ENCODE data around the gene PPP1R16B. TPM values are rescaled to one million over a fixed set of nuclear protein-coding genes. Genes with fewer than 3 reads are reported as not detected.

The PPP1R16B gene
- 1 to 10 TPM; 4.5 to 7.5 (median 6.5) TPM for polyA plus RNA-seq (ENCODE audit: insufficient read length in 4 of 4)

GRCh38 chr20:38805502-38805957 is at the start of gene PPP1R16B:
PPP1R16B (plus strand) TSS chr20:38805697; CDS start chr20:38835926, 30,229 bp downstream.
- no peak for DNase-seq (ENCODE audit: low read depth in 4 of 4, low spot score in 3 of 4)

DNA sequence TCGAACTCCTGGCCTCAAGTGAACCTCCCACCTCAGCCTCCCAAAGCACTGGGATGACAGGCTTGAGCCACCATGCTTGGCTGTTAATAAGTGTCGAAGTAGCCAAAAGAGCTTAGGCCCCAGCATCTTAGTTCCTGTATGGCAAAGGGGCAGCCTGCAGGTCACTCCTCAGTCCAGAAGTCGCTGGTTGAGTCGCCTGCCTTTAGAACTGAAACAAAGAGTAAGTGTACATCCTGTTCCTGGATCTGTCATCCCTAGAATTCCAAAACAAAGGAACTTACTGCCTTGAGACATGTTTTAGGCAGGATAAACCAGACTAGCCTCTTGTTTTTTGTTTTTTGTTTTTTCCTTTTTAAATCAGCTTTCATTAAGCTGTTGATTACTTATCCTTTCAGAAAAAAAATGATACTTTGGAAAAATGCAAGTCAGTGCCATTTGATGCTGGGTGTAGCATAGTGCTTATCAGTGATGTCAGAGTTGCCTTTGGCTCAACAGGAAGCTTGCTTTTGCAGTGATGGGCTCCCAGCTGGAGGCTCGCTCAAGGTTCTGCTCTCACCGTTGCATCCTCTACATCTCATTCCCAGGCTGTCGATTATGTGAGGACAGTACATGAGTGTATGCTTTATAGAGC is 48.2 kb upstream of the PPP1R16B start:
- no peak for DNase-seq (ENCODE audit: low read depth in 4 of 4, low spot score in 3 of 4)

DNA sequence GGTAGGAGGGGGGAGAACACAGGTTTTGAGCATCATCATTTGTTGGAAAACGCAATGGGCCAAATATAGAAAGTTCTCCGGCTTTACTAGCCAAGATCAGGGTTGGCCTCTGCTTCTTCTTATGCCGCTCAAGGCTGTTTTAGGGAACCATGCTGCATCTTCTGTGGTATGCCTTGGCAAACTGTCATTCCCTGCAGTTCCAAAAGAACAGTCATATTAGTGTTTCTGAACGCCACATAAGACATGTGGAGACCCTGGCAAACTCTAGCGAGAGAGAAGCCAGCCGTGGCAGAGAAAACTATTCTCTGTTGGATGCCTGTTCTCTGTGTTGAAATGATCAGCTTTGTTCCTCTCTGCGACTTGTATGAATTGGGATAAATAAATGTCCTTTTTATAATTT is 46.4 kb upstream of the PPP1R16B start:
- DNase-seq (ENCODE audit: low read depth in 4 of 4, low spot score in 3 of 4) = no peak

DNA sequence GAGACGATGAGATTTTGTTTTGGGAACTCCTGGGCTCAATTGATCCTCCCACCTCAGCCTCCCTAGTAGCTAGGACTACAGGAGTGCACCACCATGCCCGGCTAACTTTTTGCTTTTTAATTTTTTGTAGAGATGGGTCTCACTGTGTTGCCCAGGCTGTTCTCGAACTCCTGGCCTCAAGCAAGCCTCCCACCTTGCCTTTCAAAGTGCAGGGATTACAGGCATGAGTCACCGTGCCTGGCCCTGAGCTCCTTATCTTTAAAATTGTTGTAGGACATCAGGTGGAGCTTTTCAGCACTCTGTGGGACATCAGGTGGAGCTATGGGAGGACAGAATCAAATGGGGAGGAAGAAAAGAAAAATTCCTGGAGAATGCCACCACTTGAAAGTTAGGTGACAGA is 44.5 kb upstream of the PPP1R16B start:
- DNase-seq (ENCODE audit: low read depth in 4 of 4, low spot score in 3 of 4) = no peak

DNA sequence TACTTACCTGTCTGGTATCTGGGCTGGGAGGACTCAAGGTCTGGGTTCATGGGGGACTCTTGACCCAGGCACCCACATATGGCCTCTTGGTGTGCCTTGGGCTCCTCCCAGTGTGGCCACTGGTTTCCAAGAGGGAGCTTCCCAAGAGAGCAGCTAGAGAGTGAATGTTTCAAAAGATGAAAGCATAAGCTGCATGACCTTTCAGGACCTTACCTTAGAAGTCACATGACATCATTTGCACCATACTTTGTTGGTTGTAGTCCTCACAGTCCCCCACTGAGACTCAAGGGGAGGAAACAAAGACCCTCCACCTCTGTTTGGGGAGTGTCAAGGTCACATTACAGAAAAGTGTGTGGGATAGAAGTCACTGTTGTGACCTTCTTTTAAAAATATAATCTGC is 43.3 kb upstream of the PPP1R16B start:
- no peak for DNase-seq (ENCODE audit: low read depth in 4 of 4, low spot score in 3 of 4)

DNA sequence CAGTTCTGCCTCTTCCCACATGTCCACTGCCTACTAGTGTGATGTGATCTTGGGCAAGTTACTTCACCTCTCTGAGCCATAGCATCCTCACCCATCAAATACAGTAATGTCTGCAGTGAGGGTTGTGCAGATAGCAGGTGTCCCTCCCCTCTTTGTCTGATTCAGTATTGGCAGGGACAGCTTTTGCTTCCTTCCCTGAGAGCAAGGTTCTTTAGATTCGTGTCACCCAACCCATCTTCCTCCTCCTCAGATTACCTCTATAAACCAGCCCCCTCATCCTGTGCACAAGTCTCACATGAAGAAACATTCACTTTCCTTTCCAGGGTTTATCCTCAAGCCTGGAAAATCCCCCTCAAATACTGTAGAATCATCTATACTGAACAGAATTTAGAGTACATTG is 41.9 kb upstream of the PPP1R16B start:
- no peak for DNase-seq (ENCODE audit: low read depth in 4 of 4, low spot score in 3 of 4)

- no peak for DNase-seq (ENCODE audit: low read depth in 4 of 4, low spot score in 3 of 4)
These were observed 40.8 kb upstream of the PPP1R16B start for GRCh38 chr20:38764567-38765318.

- DNase-seq (ENCODE audit: low read depth in 4 of 4, low spot score in 3 of 4) = no peak
These were observed 39.4 kb upstream of the PPP1R16B start for GRCh38 chr20:38766071-38766470.

- DNase-seq (ENCODE audit: low read depth in 4 of 4, low spot score in 3 of 4) = no peak
These were observed 35.9 kb upstream of the PPP1R16B start for GRCh38 chr20:38769376-38770295.

DNA sequence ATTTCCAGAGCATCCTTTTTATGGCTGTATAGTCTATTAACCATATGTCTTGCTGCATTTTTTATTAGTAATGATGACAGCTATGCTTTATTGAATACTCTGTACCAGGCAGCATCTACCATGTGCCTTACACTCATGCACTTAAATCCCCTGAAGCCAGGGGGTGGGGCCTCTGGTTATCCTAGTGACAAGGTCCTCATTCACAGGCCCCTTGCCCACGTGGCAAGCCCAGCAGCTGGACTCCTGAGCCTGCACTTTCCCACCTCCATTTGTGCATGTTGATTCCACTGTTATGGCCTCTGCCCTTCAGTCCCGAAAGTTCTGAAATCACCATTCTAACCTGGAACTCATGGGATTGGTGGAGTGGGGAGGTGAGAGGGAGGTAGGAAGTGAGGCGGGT is 35.0 kb upstream of the PPP1R16B start:
- no peak for DNase-seq (ENCODE audit: low read depth in 4 of 4, low spot score in 3 of 4)

- no peak for DNase-seq (ENCODE audit: low read depth in 4 of 4, low spot score in 3 of 4)
These were observed 34.5 kb upstream of the PPP1R16B start for GRCh38 chr20:38770970-38771369.

- DNase-seq (ENCODE audit: low read depth in 4 of 4, low spot score in 3 of 4) = no peak
These were observed 33.9 kb upstream of the PPP1R16B start for GRCh38 chr20:38771621-38772020.

- DNase-seq (ENCODE audit: low read depth in 4 of 4, low spot score in 3 of 4) = no peak
These were observed 31.3 kb upstream of the PPP1R16B start for GRCh38 chr20:38774167-38774566.

GRCh38 chr20:38776363-38776762 is 29.1 kb upstream of the PPP1R16B start:
- no peak for DNase-seq (ENCODE audit: low read depth in 4 of 4, low spot score in 3 of 4)

DNA sequence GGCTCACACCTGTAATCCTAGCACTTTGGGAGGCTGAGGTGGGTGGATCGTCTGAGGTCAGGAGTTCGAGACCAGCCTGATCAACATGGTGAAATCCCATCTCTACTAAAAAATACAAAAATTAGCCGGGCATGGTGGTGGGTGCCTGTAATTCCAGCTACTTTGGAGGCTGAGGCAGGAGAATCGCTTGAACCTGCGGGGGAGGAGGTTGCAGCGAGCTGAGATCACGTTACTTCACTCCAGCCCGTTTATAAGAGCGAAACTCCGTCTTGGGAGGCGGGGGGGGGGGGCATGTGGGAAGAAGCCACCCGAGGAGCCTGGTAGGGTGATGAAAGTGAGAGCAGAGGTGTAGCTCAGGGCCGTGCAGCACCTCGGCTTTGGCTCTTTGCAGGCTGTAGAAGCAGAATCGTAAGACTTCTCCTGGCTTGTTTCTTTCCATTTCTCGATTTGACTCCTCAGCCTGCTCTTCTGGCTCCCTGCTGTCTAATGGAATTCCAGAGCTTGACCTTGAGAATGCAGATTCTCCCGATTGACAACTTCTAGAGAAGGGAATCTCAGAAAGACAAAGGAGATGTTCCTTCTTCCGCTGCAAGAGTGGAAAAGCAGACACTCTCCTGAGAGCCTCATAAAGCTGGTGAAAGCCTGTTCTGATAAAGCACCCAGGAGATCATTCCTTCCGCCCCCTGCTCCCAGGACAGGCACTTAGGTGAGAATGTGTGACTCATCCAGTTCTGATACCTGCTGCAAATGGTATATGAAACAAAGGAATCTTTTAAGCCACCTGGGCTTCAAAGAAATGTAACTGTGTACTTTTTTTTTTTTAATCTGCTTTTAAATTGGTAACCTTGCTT is 26.0 kb upstream of the PPP1R16B start:
- no peak for DNase-seq (ENCODE audit: low read depth in 4 of 4, low spot score in 3 of 4)

DNA sequence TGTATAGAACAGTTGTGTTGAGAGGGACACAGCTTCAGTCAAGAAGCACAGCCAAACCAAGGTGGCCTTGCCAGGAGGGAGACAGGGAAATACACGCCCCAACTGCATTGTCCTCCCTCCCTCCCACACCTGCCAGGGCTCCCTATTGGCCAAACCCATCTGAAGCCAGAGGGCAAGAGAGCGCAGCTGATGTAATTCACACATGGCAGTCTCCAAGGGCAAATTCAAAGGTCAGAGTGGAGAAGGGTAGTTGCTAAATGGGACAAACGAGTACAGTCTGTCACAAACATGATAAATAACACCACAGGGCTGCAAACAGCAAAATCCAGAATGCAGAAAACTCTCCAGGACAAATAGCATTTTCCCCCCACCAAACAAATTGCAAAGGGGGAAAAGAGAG is 23.2 kb upstream of the PPP1R16B start:
- no peak for DNase-seq (ENCODE audit: low read depth in 4 of 4, low spot score in 3 of 4)

DNA sequence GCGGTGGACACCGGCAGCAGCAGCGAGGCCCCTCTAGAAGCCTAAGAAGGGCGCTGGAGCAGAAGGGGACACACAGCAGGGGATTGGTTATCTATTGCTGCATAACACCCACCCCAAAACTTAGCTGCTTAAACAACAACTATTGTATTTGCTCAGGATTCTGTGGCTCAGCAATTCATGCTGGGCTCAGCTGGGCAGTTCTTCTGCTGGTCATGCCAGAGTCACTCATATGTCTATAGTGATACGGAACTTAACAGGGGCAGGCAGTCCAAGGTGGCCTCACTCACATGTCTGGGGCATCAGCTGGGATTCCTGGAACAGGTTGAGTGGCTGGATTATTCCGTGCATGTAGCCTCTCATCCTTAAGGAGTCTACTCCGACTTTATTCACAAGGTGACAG is 17.6 kb upstream of the PPP1R16B start:
- no peak for DNase-seq (ENCODE audit: low read depth in 4 of 4, low spot score in 3 of 4)

DNA sequence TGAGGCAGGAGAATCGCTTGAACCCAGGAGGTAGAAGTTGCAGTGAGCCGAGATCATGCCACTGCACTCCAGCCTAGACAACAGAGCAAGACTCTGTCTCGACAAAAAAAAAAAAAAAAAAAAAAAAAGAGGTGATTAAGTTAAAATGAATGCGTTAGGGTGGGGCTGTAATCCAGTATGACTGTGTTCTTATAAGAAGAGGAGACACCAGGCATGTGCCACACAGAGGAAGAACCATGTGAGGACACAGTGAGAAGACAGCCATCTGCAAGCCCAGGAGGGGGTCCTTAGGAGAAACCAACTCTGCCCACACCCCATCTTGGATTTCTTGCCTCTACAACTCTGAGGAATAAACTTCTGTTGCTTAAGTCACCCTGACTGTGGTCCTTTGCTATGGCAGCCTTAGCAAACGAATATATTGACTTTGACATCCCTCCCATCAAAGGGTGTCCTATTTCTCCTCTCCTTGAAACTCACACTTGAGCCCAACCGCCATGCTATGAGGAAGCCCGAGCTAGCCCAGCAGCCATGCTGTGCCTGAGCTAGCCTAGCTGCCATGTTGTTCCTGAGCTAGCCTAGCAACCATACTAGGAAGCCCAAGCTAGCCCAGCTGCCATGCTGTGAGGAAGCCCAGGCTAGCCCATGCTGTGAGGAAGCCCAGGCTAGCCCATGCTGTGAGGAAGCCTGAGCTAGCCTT is 15.8 kb upstream of the PPP1R16B start:
- DNase-seq (ENCODE audit: low read depth in 4 of 4, low spot score in 3 of 4) = no peak

DNA sequence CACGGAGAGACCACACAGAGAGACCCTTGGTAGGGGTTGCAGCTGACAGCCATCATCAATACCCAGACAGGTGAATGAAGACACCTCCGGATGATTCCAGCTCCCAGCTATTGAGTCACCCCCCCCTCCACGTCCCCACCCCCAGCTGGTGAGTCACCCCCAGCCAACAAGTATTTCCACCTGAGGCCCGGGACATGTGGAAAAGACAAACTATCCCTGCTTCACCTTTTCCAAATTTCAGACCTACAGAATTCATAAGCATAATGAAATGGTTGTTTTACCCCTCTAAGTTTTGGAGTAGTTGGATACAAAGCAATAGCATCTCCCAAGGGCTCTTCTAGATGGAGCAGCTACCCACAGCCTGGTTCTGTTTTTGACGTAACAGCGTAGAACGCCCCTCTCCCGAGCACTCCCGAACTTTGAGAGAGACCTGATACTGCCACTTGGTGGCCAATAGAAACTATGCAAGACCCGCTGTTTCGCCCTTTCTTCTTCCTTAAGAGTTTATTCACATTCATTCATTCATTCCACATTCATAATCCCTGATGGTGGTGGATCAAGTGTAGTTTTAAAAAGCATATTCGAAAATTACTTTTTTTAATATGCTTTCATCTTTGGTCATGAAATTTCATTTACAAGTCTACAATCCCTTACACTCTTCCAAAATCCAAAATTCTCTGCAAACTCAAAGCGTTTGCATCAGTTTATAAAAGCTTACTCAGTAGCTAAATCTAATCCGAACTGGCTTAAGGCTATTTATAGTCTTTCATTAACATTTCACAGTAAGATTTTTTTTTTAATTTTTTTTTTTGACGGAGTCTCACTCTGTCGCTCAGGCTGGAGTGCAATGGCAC is 15.1 kb upstream of the PPP1R16B start:
- DNase-seq (ENCODE audit: low read depth in 4 of 4, low spot score in 3 of 4) = no peak

Data from left renal pelvis (tissue), 4 donors.